ENCODE data around the gene PF4V1.

DNA sequence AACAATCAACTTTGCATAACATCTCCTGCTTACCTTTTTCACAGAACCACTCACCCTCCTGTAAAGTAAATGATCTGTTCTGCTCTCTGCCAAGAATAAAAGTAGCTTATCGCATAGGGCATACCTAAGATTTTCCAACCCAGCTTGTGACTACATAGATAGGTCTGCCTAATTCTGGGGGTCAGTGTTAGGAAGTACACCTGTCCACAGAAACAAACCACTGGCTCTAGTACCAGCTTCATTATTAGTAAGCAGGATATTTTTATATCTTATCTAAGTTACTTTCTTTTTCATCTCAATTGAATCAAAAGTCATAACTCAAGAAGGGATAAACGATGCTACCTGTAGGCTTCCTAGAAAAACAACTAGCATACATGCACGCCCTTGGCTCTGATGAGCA is 39.9 kb downstream of the PF4V1 start:
- TF ChIP-seq, protein P1, sequence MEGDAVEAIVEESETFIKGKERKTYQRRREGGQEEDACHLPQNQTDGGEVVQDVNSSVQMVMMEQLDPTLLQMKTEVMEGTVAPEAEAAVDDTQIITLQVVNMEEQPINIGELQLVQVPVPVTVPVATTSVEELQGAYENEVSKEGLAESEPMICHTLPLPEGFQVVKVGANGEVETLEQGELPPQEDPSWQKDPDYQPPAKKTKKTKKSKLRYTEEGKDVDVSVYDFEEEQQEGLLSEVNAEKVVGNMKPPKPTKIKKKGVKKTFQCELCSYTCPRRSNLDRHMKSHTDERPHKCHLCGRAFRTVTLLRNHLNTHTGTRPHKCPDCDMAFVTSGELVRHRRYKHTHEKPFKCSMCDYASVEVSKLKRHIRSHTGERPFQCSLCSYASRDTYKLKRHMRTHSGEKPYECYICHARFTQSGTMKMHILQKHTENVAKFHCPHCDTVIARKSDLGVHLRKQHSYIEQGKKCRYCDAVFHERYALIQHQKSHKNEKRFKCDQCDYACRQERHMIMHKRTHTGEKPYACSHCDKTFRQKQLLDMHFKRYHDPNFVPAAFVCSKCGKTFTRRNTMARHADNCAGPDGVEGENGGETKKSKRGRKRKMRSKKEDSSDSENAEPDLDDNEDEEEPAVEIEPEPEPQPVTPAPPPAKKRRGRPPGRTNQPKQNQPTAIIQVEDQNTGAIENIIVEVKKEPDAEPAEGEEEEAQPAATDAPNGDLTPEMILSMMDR (conservative IDR thresholded peaks at IDR 0.05; ENCODE audit: low read length), result no peak
- no peak for TF ChIP-seq EZH2phosphoT487 (IDR thresholded peaks at IDR 0.05; ENCODE audit: borderline replicate concordance)
